CD8-positive, alpha-beta memory T cell (primary cell): Measurements from ENCODE around the gene ADGRG3. TPM values are rescaled to one million over a fixed set of nuclear protein-coding genes. Genes with fewer than 3 reads are reported as not detected.
"Not testable (repeated sequence)": the region's sequence is repeated elsewhere in the genome, so short reads cannot be mapped to it uniquely, and the experiment has no call there.

Experiments used
- CTCF ChIA-PET: fragments of 350-600 bp; sonication (Branson Sonifier 250); formaldehyde crosslinking; loops from one replicate; lab custom pipeline; 2021; ENCODE audit warnings: antibody characterized with exemption; lab: Charles Lee
- POLR2A ChIA-PET: fragments of 350-600 bp; sonication (Branson Sonifier 250); formaldehyde crosslinking; loops from one replicate; lab custom pipeline; 2021; ENCODE audit warnings: antibody characterized with exemption; lab: Charles Lee
- DNase-seq, 5 donors: peaks; one replicate each; pipeline versions ENCODE4 v3.0.0 to v3.0.0-alpha.2; 2020 to 2022; ENCODE audit warnings: mixed read lengths in 1 of 5
- H3K27ac ChIP-seq: one replicate; pipeline ENCODE4 v1.7.0; 2013; ENCODE audit warnings: low read depth, mild to moderate bottlenecking, low read length, moderate library complexity
- H3K27me3 ChIP-seq: 2 replicates; pipeline ENCODE4 v1.7.0; 2013; ENCODE audit warnings: low read length, mild to moderate bottlenecking; ENCODE audit not compliant: insufficient read depth, poor library complexity, severe bottlenecking
- H3K36me3 ChIP-seq: 2 replicates; pipeline ENCODE4 v1.7.0; 2013; ENCODE audit warnings: mild to moderate bottlenecking, low read length, moderate library complexity; ENCODE audit not compliant: insufficient read depth
- H3K4me1 ChIP-seq: 2 replicates; pipeline ENCODE4 v1.7.0; 2013; ENCODE audit warnings: mild to moderate bottlenecking, low read length, moderate library complexity; ENCODE audit not compliant: insufficient read depth
- H3K4me3 ChIP-seq: 2 replicates; pipeline ENCODE4 v1.7.0; 2013; ENCODE audit warnings: mild to moderate bottlenecking, low read length
- H3K9me3 ChIP-seq: 2 replicates; pipeline ENCODE4 v1.7.0; 2013; ENCODE audit warnings: mild to moderate bottlenecking, low read length
- H3K27ac Mint-ChIP-seq, 8 donors: one replicate each; pipeline ENCODE4 v1.8.0; 2020 to 2021; ENCODE audit warnings: mixed read lengths in 8 of 8, mild to moderate bottlenecking in 6 of 8, inconsistent platforms in 3 of 8, moderate library complexity in 3 of 8
- H3K27me3 Mint-ChIP-seq, 2 donors: one replicate each; pipeline ENCODE4 v1.8.0; 2020 to 2021; ENCODE audit warnings: mixed read lengths in 2 of 2, mild to moderate bottlenecking in 1 of 2, moderate library complexity in 1 of 2
- H3K36me3 Mint-ChIP-seq, 3 donors: one replicate each; pipeline ENCODE4 v1.8.0; 2020 to 2021; ENCODE audit warnings: mixed read lengths in 3 of 3, inconsistent platforms in 1 of 3, mild to moderate bottlenecking in 1 of 3
- H3K4me1 Mint-ChIP-seq, 3 donors: one replicate each; pipeline ENCODE4 v1.8.0; 2020 to 2021; ENCODE audit warnings: mixed read lengths in 3 of 3, inconsistent platforms in 1 of 3, mild to moderate bottlenecking in 1 of 3
- H3K4me3 Mint-ChIP-seq, 7 donors: one replicate each; pipeline ENCODE4 v1.8.0; 2020 to 2021; ENCODE audit warnings: mixed read lengths in 7 of 7, mild to moderate bottlenecking in 6 of 7, moderate library complexity in 4 of 7, inconsistent platforms in 2 of 7
- H3K9me3 Mint-ChIP-seq, 5 donors: one replicate each; pipeline ENCODE4 v1.8.0; 2020 to 2022; ENCODE audit warnings: mixed read lengths in 5 of 5, mild to moderate bottlenecking in 3 of 5, moderate library complexity in 2 of 5, inconsistent platforms in 1 of 5
- polyA plus RNA-seq: library from polyadenylated mRNA; unstranded; fragments of 300-500 nt; fragmentation: Illumina TruSeq; gene quantifications from one replicate; pipeline ENCODE4 v1.2.3, GENCODE V29; 2021
- total RNA-seq, 2 experiments: library from RNA; stranded (reverse); gene quantifications; one replicate each; pipeline ENCODE4 v1.2.3, GENCODE V29; 2021

The ADGRG3 gene
- total and polyA plus RNA-seq, 3 experiments from 2014 or later = not detected

- H3K4me1 Mint-ChIP-seq = no peaks in the 10 kb centered on the region
- no peaks in the 10 kb centered on the region for H3K9me3 Mint-ChIP-seq
- no peak overlapping the region for H3K27ac ChIP-seq
- no peaks in the 10 kb centered on the region for H3K4me1 ChIP-seq
- no peaks in the 10 kb centered on the region for H3K36me3 ChIP-seq
- no peak overlapping the region for H3K4me3 ChIP-seq
- no peak overlapping the region for H3K4me3 Mint-ChIP-seq
- POLR2A ChIA-PET = no interaction called here
- H3K27me3 Mint-ChIP-seq = peaks cover 7 to 31% of the 10 kb centered on the region in 2 donors
- no peaks in the 10 kb centered on the region for H3K27me3 ChIP-seq
- no peaks in the 10 kb centered on the region for H3K36me3 Mint-ChIP-seq
- no peaks in the 10 kb centered on the region for H3K9me3 ChIP-seq
- CTCF ChIA-PET = no interaction called here
- no peak for DNase-seq
- H3K27ac Mint-ChIP-seq = peak overlapping the region in 1 of 8 donors; percentile 59
These were observed 43.2 kb downstream of the ADGRG3 start for GRCh38 chr16:57711346-57711745.

GRCh38 chr16:57711993-57712392, 43.9 kb downstream of the ADGRG3 start:
- H3K27me3 ChIP-seq = no peaks in the 10 kb centered on the region
- H3K4me1 ChIP-seq = no peaks in the 10 kb centered on the region
- Mint-ChIP-seq H3K9me3 (no peaks in the 10 kb centered on the region), H3K4me3 (no peak overlapping the region), H3K27ac (no peak overlapping the region), H3K36me3 (no peaks in the 10 kb centered on the region), H3K27me3 (peaks cover 10 to 27% of the 10 kb centered on the region in 2 donors), H3K4me1 (no peaks in the 10 kb centered on the region)
- ChIA-PET POLR2A (no interaction called here), CTCF (no interaction called here)
- no peak for DNase-seq
- H3K9me3 ChIP-seq = no peaks in the 10 kb centered on the region
- no peak overlapping the region for H3K4me3 ChIP-seq
- H3K36me3 ChIP-seq = no peaks in the 10 kb centered on the region
- no peak overlapping the region for H3K27ac ChIP-seq

DNA sequence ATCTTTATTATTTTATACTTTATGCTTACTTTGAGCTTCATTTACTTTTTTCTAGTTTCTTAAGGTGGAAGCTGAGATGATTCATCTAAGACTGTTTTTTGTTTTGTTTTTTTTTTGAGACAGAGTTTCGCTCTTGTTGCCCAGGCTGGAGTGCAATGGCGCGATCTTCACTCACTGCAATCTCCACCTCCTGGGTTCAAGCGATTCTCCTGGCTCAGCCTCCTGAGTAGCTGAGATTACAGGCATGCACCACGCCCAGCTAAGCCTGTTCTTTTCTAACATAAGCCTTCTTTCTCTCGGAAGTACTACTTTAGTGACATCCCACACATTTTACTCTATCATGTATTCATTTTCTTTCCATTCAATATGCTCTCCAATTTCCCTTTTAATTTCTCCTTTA, 44.5 kb downstream of the ADGRG3 start:
- peaks cover 10 to 22% of the 10 kb centered on the region in 2 donors for H3K27me3 Mint-ChIP-seq
- H3K9me3 ChIP-seq, H3K4me1 ChIP-seq, CTCF ChIA-PET, H3K4me3 Mint-ChIP-seq, H3K36me3 Mint-ChIP-seq, H3K4me3 ChIP-seq, POLR2A ChIA-PET, H3K9me3 Mint-ChIP-seq, DNase-seq, H3K4me1 Mint-ChIP-seq, H3K36me3 ChIP-seq, H3K27me3 ChIP-seq, H3K27ac ChIP-seq: not testable (repeated sequence)
- H3K27ac Mint-ChIP-seq = peak overlapping the region in 1 of 8 donors; percentile 17

DNA sequence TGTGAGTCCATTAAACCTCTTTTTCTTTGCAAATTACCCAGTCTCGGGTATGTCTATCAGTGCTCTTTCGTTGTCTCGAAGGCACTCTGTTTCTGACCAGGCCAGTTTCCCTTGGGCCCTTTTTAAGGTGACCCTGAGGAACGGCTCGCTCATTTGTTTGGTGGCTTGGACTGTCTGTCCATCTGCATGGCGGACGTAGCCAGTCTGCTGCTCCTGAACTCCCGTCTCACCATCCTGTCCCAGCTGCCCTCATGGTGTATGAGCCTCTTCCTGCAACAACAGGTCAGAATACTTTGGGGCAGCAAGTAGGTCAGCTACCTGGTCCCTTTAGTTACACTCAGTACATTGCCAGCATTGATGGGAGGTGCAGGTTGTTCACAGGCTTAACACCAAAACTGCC, 45.5 kb downstream of the ADGRG3 start:
- no peak for DNase-seq
- H3K27me3 Mint-ChIP-seq = peaks cover 10 to 12% of the 10 kb centered on the region in 2 donors
- no peak overlapping the region for H3K27ac Mint-ChIP-seq
- no peaks in the 10 kb centered on the region for H3K27me3 ChIP-seq
- no peaks in the 10 kb centered on the region for H3K9me3 Mint-ChIP-seq
- no peaks in the 10 kb centered on the region for H3K9me3 ChIP-seq
- no peaks in the 10 kb centered on the region for H3K4me1 ChIP-seq
- no peak overlapping the region for H3K4me3 ChIP-seq
- CTCF ChIA-PET = no interaction called here
- POLR2A ChIA-PET = no interaction called here
- H3K4me1 Mint-ChIP-seq = no peaks in the 10 kb centered on the region
- no peak overlapping the region for H3K4me3 Mint-ChIP-seq
- no peak overlapping the region for H3K27ac ChIP-seq
- no peaks in the 10 kb centered on the region for H3K36me3 Mint-ChIP-seq
- H3K36me3 ChIP-seq = no peaks in the 10 kb centered on the region

DNA sequence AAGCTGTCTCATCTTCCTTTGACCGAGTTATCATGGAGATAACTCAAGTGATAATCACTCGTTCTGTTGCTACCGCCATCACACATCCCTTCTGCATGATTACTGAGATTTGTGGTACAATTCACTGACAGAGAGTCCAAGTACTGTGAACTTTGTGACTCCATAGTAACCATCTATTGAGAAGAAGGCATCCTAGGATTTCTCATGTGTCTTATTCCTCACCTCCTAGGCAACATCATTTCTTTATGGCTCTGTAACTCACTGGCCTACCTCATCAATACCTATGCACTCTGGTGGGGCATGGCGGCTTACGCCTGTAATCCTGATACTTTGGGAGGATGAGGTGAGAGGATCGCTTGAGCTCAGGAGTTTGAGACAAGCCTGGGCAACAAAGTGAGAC, 45.9 kb downstream of the ADGRG3 start:
- Mint-ChIP-seq H3K36me3 (no peaks in the 10 kb centered on the region), H3K27ac (peak overlapping the region in 1 of 8 donors; percentile 10), H3K27me3 (peaks cover 10 to 12% of the 10 kb centered on the region in 2 donors), H3K9me3 (no peaks in the 10 kb centered on the region), H3K4me1 (no peaks in the 10 kb centered on the region), H3K4me3 (no peak overlapping the region)
- no peaks in the 10 kb centered on the region for H3K36me3 ChIP-seq
- no peaks in the 10 kb centered on the region for H3K27me3 ChIP-seq
- no peak overlapping the region for H3K4me3 ChIP-seq
- ChIA-PET POLR2A (no interaction called here), CTCF (no interaction called here)
- H3K4me1 ChIP-seq = no peaks in the 10 kb centered on the region
- no peak for DNase-seq
- no peaks in the 10 kb centered on the region for H3K9me3 ChIP-seq
- H3K27ac ChIP-seq = no peak overlapping the region

GRCh38 chr16:57720142-57720575, 52.1 kb downstream of the ADGRG3 start:
- H3K9me3 Mint-ChIP-seq = no peaks in the 10 kb centered on the region
- DNase-seq = peak in 4 of 5 donors; percentile 8 to 31 (median 26)
- no peak overlapping the region for H3K4me3 Mint-ChIP-seq
- peaks cover 8% of the 10 kb centered on the region in 2 donors for H3K27me3 Mint-ChIP-seq
- H3K9me3 ChIP-seq = no peaks in the 10 kb centered on the region
- H3K4me1 Mint-ChIP-seq = no peaks in the 10 kb centered on the region
- no peaks in the 10 kb centered on the region for H3K4me1 ChIP-seq
- ChIA-PET CTCF (interaction anchor here (0.6 to 1.0 kb wide), 2 partner anchors 40 to 144 kb away, joined by 3 to 4 read pairs; no protein-coding TSS in a partner anchor), POLR2A (no interaction called here)
- no peaks in the 10 kb centered on the region for H3K36me3 Mint-ChIP-seq
- H3K27ac Mint-ChIP-seq = peak overlapping the region in 1 of 8 donors; percentile 29
- no peak overlapping the region for H3K27ac ChIP-seq
- no peaks in the 10 kb centered on the region for H3K27me3 ChIP-seq
- H3K36me3 ChIP-seq = no peaks in the 10 kb centered on the region
- no peak overlapping the region for H3K4me3 ChIP-seq

DNA sequence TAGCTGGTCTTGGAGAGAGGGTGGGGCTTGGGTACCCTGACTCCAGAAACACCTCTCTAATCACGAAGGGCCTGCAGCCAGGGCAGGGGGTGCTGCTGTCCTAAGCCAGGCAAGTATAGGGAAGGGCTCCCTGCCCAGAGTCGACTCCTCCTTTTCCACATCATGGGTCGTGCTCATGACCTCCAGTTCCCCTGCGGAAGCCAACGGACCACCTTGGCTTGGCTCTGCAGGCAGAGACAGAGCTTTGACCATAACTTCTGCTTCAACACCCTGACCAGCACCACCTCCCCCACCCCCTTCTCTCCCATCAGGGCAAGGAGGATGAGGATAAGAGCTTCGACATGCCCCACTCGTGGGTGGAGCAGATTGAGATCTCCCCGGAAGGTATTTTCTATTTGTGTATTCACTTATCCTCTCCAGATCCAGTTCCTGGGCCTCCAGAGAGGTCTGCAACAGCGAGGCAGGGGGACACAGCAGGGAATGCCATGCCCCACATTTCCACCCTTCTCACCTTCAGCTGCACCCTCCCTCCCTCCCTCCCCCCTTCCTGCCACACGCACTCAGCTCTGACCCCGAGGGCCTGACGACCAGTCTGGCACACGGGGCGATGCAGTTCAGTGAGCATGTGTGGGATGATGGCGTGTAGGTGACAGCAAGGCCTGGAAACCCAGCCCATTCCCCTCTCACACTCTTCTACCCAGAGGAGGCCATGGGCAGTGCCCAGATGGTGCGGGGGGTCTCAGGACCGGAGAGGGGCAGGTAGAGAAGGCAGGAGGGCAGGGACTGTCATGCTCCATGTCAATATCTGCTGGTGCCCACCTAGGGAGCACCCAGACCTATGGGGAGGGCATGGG, 53.5 kb downstream of the ADGRG3 start:
- H3K27ac ChIP-seq = no peak overlapping the region
- no peaks in the 10 kb centered on the region for H3K36me3 ChIP-seq
- Mint-ChIP-seq H3K9me3 (no peaks in the 10 kb centered on the region), H3K27ac (no peak overlapping the region), H3K4me1 (no peaks in the 10 kb centered on the region), H3K4me3 (no peak overlapping the region), H3K27me3 (peaks cover 3 to 6% of the 10 kb centered on the region in 2 donors), H3K36me3 (no peaks in the 10 kb centered on the region)
- POLR2A ChIA-PET = no interaction called here
- DNase-seq = no peak
- no peaks in the 10 kb centered on the region for H3K9me3 ChIP-seq
- H3K4me3 ChIP-seq = no peak overlapping the region
- H3K4me1 ChIP-seq = no peaks in the 10 kb centered on the region
- CTCF ChIA-PET = interaction anchor here (1.1 kb wide), 3 partner anchors 72 to 147 kb away, joined by 3 read pairs; no protein-coding TSS in a partner anchor
- no peaks in the 10 kb centered on the region for H3K27me3 ChIP-seq

GRCh38 chr16:57722210-57722499, 54.0 kb downstream of the ADGRG3 start:
- Histone ChIP-seq H3K4me3 (no peak overlapping the region), H3K4me1 (no peaks in the 10 kb centered on the region), H3K36me3 (no peaks in the 10 kb centered on the region), H3K27me3 (no peaks in the 10 kb centered on the region), H3K27ac (no peak overlapping the region), H3K9me3 (no peaks in the 10 kb centered on the region)
- CTCF ChIA-PET = no interaction called here
- no peaks in the 10 kb centered on the region for H3K4me1 Mint-ChIP-seq
- DNase-seq = no peak
- H3K4me3 Mint-ChIP-seq = no peak overlapping the region
- H3K27me3 Mint-ChIP-seq = peaks cover 3 to 4% of the 10 kb centered on the region in 2 donors
- H3K9me3 Mint-ChIP-seq = no peaks in the 10 kb centered on the region
- POLR2A ChIA-PET = no interaction called here
- H3K36me3 Mint-ChIP-seq = no peaks in the 10 kb centered on the region
- no peak overlapping the region for H3K27ac Mint-ChIP-seq
